GM18498 (cell line): ENCODE measurements around the gene RBM43.
"Not testable (repeated sequence)": the region's sequence is repeated elsewhere in the genome, so short reads cannot be mapped to it uniquely, and the experiment has no call there.

Experiments
- ATAC-seq: cut with Tn5 transposase; IDR thresholded peaks from one replicate; pipeline ENCODE4 v1.9.1; 2021; ENCODE audit warnings: mild to moderate bottlenecking, moderate library complexity; ENCODE audit not compliant: unreplicated experiment

Gene RBM43

DNA sequence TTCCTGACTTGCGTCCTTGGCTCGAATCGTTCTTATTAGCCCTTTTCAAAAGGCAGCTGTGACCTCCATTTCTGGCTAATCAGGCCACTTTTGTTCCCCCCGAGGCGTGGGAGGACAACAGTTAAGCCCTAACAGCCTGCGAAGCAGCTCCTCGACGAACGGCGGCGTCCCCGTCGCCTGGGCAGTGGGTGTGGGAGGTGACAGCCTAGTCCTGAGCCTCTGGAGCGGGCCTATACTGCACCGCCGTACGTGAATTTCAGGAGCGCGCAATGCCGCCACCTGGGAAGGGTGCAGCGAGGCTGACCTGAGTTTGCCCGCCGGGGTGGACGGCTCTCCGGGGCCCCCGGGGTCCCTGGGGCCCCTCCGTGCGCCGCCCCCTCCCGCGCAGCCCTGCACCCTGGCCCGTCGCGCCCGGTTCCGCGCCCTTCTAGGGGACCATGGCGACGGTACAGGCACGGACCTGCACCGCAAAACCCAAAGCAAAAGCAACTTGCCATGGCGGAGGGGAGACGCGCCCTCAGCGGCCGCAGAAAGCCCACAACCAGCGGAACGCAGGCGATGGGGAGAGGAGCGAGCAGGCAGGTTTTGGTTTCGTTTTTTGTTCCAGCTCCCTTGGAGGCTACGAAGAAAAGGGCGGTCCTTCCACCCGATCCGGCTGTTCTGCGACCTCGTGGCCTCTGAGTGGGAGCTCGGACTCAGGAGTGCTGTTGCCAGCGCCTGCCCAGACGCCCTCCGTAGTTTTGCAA, at the start of gene RBM43:
TSS of gene RBM43 (minus strand) at position 633 of the 746 bp plus-strand sequence. CDS start at position 497, 136 bp downstream.
- peak; percentile 91 for ATAC-seq

DNA sequence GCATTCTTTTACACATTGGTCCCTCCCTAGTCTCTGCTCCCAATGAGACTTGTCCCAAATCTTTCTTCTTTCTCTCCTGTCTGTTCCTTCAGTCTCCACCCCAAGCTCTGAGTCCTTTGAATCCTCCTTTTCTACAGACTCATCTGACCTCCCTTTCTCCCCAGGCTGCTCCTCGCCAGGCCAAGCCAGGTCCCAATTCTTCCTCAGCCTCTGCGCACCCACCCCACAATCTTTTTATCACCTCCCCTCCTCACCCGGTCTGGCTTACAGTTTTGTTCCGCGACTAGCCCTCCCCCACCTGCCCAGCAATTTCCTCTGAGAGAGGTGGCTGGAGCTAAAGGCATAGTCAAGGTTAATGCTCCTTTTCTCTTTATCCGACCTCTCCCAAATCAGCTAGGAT, 48.6 kb upstream of the RBM43 start:
- not testable (repeated sequence) for ATAC-seq

DNA sequence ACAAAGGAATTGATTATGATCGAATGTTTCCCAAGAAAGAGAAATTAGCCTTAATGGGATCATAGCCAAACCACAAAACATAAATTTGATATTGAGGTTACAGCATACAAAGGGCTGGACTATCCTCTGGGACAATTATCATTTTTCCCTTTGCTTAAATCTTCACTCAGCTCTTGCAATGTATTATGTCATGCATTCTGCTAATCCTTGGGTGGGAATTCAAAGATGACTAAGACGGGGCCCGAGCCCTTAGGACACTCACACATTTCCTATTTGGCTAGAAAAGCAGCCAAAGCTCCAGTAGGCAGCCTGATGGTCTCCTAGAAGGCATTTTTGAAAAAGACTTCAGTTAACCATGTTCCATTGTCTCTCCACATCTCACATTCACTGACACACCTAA, 45.0 kb upstream of the RBM43 start:
- ATAC-seq, result no peak

DNA sequence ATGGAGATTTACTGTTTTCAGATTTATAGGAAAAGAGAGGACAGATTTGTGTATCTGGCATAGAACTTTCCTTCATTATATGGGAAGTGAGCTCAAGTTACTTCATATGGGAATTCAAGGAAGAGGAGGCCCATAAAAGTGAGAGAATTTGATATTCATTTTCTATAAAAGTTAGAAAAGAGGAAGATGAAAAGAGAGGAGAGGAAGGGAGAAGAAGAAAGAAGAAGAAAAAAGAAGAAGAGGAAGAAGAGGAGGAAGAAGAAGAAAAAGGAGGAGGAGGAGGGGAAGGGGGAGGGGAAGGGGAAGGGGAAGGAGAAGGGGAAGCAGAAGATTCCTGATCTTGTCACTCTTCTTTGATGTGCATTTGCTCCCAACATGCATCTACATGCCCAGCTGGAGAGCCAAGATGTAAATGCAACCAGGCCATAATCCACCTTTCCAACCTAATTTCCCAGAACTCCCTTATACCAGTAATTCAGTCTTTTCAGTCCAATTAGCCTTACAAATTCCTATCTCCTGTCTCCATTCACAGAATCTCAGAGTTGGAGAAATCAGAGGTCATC, 43.5 kb upstream of the RBM43 start:
- ATAC-seq, result no peak

DNA sequence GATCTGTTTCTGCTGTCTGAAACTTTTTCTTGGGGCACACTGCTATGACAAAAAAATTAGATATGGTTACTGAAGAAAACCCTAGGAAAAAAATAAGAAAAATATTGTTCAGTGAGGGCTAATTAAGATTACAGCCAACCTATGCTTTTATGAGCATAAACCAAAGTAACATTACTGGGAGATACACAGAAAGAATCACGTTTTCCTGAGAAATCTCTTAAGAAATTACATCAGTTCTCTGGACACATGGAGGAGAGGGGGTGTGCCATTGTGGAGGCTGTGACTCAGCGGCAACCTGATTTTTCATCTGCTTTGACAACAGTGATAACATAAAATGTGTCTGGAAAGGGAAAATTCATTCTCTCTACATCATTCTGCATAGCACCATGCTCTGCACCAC, 41.2 kb upstream of the RBM43 start:
- no peak for ATAC-seq

DNA sequence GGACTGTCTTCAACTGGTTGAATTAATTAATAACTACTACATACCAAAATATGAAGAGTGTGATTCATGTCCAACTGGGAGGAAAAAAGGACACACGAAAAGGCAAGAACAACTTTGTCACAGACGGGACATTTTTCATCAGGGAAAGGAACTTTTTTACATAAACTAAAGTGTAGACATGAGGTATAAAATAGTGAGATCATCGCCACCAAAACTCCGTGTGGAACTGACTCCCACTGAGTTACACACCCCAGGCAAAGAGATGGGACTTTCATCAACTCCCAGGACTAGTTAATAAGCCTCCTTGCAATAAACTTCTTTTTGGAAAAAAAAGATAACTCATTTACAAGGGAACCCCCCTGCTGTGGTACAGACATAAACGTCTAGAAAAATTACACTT, 40.7 kb upstream of the RBM43 start:
- no peak for ATAC-seq

DNA sequence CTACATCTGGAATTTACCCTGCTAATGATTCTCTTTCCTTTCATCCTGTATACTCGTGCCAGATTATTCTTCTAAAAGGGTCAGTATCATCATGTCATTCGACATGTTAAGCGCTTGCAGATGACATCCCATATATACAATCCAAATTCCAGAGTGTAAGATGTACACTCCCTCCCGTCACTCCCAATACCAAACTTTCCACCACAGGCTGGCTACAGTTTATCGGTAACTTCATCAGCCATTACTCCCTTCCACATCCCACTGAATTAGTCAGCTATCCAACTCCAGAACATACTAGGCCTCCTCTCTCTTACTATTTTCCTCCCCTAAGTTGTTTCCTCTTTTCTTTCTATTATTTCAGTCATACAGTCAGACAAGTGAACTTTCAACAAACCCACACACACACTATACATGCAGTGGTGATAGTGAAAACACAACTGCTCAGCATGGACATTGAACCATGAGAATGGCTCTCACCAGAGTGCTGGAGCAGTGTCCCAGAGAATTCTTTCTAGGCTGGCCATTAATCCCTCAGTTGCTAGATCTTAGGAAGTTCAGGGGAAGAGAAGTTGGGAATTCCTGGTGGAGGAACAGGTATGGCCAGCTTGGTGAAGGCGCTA, 38.4 kb upstream of the RBM43 start:
- no peak for ATAC-seq

DNA sequence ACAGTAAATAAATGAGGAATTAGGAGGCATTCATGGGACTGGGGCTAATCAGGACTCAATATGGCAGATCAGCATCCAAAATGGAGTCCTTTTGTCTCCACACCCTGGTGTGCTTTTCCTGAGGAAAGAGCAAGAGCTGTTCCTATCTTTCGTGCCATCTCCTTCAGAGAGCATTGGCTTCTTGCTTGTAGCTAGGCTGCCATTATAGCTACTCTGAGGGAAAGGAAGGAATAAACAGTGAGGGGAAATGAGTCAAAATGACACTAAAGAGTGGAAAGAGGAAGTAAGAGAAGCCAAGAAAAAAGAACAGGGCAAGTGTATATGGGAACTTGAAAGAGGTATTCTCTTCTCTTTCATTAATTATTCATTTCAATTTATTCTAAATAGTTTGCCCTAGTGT, 36.2 kb upstream of the RBM43 start:
- ATAC-seq, result peak; percentile 90

DNA sequence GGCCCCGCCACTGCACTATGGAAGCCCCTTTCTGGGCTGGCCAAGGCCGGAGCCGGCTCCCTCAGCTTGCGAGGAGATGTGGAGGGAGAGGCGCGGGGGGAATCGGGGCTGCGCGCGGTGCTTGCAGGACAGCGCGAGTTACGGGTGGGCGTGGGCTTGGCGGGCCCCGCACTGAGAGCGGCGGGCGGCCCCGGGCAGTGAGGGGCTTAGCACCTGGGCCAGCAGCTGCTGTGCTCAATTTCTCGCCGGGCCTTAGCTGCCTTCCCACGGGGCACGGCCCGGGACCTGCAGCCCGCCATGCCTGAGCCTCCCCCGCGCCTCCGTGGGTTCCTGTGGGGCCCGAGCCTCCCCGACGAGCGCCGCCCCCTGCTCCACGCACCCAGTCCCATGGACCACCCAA, 34.3 kb upstream of the RBM43 start:
- ATAC-seq, result not testable (repeated sequence)

DNA sequence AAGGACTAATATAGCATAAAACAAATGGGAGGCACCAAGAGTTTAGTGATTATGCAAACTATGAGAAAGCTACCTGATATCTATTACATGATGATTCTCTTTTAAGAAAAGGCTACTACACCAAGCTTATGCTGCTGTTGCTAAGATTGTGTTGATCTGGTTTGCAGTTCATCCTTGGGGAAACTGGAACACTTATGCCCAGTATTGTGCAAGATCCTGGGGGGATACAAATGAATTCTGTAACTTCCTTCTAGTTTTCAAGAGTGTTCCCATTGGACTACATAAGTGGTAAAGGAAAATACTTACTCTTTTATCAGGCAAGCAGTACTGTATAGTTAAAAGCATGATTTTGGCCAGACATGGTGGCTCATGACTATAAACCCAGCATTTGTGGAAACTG, 30.9 kb upstream of the RBM43 start:
- ATAC-seq, result no peak

DNA sequence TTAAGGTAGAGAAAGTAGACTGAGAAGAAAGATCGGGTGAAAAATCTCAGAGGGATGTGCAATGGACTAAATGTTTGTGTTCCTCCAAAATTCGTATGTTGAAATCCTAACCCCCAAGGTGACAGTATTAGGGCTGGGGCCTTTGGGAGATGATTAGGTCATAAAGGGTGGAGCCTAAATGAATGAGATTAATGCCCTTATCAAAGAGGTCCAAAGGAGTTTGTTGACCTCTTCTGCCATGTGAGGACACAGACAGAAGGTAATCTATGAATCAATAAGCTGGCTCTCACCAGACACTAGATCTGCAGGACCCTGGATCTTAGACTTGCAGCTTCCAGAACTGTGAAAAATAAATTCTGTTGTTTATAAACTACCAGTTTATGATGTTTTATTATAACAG, 30.5 kb upstream of the RBM43 start:
- no peak for ATAC-seq

DNA sequence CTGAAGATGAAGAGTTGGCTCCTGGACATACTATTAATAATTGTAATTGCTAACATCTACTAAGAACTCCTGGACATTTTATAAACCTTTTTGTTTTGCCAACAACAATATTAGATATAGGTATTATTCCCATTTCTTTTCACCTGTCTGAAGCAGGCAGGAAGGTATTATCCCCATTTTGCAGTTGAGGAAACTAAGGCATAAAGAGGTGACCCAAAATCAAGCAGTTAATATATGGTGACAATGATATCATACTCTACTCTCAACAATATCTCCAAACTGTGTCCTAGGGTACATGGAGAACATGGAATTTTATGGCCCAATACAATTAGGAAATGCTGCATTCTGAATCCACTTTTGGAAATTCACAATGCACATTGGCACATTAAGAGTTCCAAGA, 29.6 kb upstream of the RBM43 start:
- no peak for ATAC-seq

DNA sequence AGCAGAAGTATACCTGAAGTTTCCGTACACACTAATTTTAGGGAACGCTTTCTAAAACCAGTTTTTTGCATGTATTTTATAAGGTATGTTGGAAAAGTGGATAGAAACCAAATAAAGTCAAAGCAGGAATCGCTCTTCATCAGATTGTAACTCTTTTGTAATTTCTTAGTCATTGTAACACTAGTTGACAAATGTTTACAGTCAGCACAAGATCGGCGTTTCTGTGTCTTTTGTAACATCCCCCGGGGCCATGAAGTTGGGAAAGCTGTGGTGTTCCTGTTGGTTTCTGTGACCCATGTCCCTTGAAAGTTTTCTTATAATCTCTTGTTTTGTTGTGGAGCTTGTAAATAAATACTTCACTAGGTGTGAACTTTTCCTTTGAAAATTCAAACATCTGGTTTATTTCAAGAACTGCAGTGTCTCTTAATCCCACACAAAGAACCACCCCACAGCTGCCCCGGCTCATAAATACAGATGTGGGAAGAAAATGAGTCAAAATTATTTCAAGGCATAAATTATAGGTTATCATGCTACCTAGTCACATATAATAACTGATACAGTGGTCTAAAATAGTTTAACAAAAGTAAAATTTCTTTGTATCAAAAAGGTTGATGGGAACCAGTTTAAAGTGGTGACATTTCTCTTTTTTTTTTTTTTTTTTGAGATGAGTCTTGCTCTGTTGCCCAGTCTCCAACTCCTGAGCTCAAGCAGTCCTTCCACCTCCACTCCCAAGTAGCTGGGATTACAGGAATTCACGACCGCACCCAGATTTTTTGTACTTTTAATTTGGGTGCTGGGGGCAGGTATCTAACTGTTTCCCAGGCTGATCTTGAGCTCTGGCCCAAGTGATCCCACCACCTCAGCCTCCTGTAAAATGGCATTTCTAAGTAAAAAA, 28.6 kb upstream of the RBM43 start:
- ATAC-seq, result peak; percentile 25

DNA sequence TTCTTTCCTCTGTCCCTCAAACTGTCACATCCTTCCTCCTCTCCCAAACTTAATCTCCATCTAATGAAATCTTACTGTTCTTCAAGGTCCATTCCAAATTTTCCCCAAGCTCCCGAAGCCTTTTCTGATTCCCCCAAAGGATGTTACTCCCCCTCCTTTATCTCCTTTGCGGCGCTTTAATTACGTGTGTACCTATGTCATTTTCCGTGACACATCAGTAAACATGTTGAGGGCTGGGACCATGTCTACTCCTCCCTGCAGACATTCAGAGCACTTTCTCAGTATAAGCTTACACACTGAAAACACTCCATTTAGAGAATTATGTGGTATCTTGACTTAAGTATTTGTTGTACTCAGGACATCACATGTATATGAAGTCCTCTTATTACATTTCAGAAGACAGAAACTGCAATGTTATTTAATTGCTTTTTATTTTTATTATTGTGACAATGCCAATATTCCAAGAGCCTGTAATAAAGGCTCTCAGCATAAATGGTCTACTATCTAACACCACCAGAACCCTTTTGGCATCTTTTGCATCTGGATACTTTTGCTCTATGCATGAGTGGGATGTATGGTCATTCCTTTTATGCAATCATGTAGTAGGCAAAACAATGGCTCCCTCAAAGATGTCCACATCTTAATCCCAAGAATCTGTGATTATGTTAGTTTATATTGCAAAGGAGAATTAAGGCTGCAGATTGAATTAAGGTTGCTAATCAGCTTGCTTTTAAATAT, 26.0 kb upstream of the RBM43 start:
- peak; percentile 1 for ATAC-seq

DNA sequence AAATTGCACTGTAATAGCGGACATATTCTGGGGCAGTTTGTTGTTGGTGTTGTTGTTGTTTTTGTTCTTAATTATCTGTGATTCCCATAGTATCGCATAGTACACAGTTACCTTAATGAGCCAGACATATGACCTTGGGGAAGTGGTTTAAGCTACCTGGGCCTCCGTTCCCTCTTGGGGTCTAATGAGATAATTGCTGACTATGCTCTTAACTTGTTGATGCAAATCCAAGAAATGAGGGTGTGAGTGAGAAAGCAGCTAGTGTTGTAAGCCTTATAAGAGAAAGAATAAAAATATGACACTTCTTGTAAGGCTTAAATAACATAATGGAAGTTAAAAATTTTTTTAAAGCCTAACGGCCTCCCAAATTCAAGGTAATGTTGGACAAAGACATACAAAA, 20.7 kb upstream of the RBM43 start:
- no peak for ATAC-seq

DNA sequence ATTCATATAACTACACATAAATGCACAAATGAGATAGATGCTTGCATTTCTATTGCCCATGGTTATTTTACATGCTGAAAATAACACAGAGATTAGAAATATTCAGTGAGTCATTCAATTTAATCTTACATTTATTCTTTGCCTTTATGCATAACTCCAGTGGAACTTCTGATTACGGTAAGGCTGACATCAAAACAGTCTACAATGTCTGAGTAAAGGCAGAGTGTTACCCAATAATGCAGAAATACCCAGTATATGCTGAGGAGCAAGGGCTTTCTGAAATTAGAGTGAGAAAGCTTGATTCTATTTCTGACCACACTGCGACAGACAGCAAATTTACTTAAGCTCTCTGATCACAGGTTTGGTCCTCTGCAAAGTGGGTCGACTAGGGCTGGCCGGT, 18.6 kb upstream of the RBM43 start:
- ATAC-seq, result no peak

DNA sequence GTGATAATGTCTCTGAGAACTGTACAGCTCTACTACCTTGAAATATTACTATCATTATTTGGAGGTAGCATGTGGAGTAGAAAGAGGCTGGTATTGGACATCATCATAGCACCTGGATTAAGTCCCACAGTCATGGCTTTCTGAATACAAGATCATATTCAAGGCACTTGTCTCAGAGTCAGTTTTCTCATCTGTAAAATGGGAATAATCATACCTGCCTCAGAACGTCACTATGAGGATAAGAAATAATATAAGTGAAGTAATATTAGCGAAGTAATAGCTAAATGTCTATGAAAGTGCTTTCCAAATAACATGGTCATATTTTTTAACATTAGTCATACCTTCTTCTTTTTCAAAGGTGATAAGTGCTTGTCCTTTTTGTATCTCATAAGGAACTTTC, 16.8 kb upstream of the RBM43 start:
- ATAC-seq, result no peak

DNA sequence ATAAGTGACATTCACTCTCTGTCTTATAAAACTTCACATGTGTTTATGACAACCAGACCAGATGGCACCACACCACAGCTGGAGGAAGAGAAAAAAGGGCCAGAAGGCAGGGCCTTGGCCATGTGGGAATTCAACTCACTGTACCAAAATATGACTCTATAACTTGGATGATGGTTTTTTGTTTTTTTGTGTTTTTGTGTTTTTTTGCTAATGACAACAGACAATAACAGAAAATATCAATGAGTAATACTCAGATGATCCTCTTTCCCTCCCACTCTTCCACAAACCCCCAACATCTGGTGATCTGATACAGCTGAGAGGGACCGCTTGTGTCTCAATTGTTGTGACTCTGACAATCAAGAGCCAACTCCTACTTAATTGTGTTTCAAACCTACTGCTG, 15.4 kb upstream of the RBM43 start:
- ATAC-seq, result no peak

DNA sequence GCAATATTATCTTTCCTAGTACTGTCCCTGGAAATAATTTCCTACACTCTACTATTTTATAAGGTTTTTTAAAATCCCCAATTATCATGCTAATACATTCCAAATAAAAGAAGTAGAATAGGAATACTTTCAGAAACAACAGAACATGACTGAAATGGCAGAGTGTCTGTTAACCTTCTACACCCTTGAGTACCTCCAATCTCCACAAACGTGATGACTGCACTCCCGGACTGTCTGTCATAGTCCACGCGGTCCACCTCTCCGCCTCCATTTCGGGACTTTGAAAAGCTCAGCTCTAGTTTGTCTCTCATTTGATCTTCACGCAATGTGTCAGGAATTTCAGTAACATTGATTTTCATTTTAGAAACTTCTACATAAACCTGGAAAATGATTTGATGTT, 13.6 kb upstream of the RBM43 start:
- no peak for ATAC-seq

DNA sequence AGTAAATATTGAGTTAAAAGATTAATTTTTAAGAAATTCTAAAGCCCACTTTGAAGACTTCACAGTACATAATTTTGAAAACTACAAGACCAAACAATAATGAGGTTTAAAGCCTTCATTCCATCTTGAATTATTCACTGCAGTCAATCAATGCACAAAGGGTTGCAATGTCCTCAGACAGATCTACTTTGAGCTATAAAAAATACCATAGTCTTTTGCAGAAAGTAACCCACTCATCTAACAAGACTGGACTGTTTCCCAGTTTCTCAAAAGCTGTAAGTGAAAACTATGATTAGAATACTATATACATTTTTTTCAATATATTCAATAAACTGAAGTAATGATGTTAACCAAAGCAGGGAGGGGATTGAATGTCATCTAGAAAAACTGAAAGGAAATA, 10.2 kb upstream of the RBM43 start:
- no peak for ATAC-seq
